Sigmoid colon (tissue), 3 donors: ENCODE measurements around the gene INCENP.

ENCODE experiments used
- CTCF ChIP-seq, 4 experiments: fragments of 450-650 bp in 3 of 4; fragments of 200-600 bp in 1 of 4; IDR thresholded peaks; one replicate each; pipeline ENCODE4 v1.5.1; 2016 to 2019; ENCODE audit warnings: antibody characterized with exemption in 4 of 4, mild to moderate bottlenecking in 3 of 4, moderate library complexity in 2 of 4
- POLR2A ChIP-seq, 2 donors: fragments of 450-650 bp; IDR thresholded peaks; one replicate each; pipeline ENCODE4 v1.6.1; 2016; ENCODE audit warnings: antibody characterized with exemption in 2 of 2, mild to moderate bottlenecking in 2 of 2, moderate library complexity in 2 of 2

- TF ChIP-seq POLR2A (IDR thresholded peaks at IDR 0.05) (no peak), CTCF (IDR thresholded peaks at IDR 0.05) (no peak)
Measured at GRCh38 chr11:62195945-62196344, 72.1 kb downstream of the INCENP start.
